HG03135 (cell line): ENCODE measurements around the gene JUP.
"Not testable (repeated sequence)": the region's sequence is repeated elsewhere in the genome, so short reads cannot be mapped to it uniquely, and the experiment has no call there.

Source experiments
- ATAC-seq: cut with Tn5 transposase; IDR thresholded peaks from one replicate; pipeline ENCODE4 v1.9.1; 2021; ENCODE audit warnings: mild to moderate bottlenecking, moderate library complexity; ENCODE audit not compliant: unreplicated experiment

The JUP gene

DNA sequence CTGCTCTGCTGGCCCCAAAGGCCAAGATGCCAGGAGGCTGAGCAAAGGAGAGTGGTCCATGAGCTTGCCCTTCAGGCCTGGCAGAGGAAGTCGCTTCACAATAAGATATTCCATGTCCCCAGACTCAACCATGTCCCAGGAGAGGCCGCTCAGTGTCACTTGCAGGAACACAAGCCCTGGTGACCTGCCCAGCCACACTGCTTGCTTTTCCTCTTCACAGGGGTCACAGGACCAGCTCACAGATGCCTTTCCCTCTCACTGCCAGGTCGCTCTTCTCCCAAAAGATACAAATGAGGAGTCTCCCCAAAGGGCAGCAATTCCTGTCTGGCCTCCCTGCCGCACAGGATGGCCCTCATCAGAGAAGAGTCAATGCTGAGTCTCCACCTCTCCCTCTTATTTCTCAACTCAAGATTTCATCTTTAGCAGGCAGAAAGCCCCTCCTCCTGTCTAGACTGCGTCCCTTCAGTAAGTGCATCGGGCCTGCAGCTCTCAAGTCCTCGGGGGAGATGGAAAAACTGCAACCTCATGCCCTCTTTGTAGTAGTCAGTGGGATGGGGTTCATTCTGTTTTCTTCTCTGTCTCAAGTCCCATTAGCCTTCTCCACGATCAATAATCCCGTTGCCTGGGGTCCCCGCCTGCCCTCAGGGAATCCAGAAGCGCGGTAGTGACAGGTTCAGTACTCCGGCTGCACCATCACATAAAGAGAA, 5.0 kb downstream of the JUP start:
- ATAC-seq, result no peak

DNA sequence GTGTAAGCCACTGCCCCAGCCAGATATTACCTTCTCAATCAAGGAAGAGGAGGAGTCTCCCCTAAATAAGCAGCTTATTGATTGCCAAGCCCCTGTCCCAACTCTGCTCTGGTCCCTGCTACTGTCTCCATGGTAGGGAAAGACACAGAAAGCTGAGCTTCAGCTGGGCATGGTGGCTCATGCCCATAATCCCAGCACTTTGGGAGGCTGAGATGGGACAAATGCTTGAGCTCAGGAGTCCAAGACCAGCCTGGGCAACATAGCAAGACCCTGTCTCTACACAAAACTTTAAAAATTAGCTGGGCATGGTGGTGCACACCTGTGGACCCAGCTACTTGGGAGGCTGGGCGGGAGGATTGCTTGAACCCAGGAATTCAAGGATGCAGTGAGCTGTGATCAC, 6.6 kb downstream of the JUP start:
- ATAC-seq, result no peak

DNA sequence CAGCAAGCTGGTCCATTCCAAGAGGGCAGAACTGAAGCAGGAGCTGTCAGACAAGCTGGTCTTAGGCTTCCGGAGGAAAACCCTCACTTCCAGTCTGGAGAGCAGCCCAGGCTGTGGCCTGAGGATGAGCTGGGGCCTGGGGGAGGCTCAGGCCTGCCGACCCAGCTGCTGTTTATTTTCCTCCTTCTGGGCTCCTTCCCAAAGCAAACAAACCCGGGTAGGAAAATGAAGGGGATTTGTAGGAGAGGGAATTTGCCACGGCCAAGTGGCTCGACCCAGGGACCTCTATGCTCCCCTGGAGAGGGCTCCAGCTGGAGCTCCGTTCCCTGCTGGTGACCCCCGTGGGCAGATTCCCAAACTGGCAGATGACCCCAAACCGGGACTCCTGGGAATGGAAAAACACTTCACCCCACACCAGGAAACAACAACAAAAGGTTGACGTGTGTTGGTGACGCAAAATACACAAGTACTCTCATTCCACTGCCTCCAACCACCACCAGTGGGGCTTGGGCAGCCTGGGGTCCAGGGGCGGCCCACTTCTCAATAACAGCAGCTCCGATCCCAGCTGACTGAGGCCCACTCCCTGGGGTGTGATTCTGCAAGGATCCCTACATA, 8.8 kb downstream of the JUP start:
- no peak for ATAC-seq

DNA sequence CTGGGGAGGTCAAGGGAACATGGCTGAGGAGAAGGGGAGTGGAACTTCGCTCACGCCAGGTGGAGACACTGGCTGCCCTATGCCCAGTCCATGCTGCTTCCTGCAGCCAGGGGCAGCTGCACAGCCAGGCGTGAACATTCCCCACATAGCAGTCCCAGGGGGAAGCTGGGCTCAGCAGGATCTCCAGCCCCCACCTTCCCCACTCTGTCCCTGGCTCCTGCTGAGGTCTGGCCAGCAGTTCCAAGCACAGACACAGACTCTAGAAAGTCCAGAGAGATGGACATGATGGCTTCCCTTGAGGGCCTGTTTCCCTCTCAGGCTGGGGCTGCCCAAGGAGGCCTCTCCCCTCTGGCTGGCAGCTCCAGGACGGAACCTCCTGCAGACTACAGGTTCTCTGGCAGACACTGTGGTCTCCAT, 9.3 kb downstream of the JUP start:
- ATAC-seq, result no peak

DNA sequence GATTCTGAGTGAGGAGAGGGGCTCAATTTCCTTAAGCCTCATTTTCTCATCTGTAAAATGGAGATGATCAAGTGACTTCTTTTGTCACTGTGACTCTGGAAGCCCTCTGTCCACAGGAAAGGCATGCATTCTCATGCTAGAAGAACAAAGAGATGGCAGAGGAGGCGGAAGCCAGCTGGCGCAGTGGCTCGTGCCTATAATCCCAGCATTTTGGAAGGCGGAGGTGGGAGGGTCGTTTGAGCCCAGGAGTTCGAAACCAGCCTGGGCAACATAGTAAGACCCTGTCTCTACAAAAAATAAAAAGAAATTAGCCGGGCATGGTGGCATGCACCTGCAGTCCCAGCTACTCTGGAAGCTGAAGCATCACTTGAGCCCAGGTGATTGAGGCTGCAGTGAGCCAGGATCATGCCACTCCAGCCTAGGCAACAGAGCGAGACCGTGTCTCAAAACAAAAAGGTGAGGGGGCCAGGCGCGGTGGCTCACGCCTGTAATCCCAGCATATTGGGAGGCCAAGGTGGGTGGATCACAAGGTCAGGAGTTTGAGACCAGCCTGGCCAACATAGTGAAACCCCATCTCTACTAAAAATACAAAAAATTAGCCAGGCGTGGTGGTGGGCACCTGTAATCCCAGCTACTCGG, 10.1 kb downstream of the JUP start:
- ATAC-seq, result not testable (repeated sequence)

DNA sequence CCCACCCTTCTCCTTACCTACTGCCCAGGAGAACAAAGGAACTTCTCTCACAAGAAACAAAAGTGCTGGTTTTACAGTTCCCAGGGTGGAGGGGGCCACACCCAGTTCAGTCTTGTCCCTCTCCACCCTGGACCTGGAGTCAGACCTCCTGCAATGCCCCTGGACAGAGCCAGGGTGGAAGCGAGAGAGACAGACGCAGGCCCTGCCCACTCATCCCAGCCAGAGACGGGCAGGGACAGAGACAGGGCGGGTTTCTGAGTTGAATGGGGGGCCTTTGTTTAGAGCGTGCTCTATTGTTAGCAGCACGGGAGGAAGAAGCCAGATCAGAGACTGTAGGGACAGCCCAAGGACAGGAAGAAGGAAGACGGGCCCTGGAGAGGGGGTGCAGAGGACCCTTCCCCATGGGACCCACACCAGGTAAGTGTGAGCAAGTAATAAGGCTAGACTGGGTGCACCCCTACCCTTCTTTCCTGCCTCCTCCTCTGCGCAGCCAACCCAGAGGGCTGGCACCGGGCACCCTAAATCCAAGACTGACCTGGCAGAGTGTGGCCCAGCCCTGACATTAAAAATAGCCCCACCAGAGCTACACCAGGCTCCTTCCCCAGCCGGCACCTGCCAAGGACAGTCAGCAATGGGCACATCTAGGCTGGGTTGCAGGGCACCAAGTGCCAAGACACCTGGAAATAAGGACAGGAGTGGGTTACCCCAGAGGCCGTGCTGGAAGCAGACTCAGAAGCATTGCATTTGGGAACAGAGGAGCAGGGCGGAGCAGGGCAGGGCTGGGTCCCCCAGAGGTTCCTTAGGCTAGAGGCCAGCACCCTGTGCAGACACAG, 10.9 kb downstream of the JUP start:
- ATAC-seq, result no peak

DNA sequence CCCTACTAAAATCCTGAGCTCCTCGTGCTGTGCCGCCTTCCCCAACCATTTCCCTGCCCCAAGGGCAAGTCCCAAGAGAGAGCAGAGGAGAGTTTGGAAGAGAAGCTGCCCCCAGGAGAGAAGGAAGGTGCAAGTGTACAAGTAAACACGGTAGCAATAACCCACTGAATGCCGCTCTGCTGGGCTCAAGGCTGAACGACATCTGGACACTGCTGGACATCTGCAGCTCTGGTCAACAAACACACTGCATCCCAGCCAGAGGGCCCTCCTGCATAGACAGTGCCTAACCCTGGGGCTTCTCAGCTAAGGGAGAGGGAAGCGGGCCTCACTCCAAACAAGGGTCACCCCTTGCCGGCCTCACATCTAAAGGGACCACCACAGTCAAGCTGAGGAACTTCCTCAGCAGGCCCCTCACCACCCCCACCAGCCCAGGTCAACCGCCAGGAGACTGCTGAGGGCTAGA, 12.7 kb downstream of the JUP start:
- no peak for ATAC-seq

DNA sequence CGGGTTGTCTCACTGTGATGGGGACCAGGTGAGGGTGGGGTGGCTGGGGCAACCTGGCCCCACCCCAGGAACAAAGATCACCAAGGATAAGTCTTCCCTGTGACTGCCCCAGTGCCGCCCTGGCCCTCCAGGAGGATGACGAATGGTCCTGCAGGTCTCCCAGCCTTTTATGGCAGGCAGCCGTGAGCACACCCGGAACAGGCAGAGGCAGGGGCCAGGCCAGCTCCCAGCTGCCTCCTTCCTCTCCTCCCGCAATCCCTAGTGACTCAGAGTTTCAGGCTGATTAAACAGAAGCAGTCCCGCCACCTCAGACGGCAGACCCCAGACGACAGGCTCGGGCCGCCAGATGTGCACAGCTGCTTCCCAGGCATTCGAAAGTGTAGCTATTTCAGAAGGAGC, 13.3 kb downstream of the JUP start:
- ATAC-seq, result no peak

DNA sequence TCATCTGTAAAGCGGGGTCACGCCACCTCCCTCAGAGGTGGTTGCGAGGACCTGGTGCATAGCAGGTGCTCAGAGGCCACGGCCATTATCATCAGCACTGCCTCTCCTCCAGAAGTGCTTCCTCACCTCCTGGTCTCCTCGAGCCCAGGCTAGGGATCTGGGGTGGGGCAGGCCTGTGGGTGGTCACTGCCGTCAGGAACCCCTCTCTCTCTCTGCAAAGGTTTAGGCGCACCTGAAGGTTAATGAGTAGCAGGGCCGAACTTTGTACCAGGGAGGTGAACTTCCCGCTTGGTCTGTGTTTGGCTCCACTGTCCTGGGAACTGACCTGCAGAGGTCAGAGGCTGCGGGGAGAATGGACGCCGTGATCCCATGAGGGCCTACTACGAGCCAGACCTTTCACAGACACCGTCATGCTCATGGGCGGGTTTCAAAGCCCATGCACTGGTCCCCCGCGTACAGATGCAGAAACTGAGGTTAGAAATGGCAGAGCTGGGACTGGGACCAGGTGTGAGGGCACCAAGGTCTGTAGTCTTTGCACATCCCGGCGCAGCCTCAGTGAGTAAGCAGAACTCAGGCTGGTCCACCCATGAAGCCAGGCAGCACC, 13.8 kb downstream of the JUP start:
- no peak for ATAC-seq

DNA sequence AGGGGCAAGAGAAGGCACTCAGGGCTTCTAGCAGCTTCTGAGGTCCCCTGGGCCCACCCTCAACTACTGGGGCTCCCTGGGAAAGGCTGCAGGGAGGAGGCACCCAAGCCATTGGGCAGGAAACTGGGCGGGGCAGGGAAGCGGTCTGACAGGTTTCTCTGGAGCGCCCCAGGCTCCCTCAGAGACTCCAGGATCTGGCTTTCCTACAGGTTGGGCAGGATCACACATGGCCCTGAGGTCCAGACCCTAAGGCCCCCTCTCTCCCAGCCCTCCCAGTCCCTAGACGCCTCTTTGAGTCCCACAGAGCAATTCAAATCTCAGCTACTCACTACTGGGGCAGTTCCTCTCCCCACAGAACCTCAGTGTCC, 14.3 kb downstream of the JUP start:
- ATAC-seq, result no peak

DNA sequence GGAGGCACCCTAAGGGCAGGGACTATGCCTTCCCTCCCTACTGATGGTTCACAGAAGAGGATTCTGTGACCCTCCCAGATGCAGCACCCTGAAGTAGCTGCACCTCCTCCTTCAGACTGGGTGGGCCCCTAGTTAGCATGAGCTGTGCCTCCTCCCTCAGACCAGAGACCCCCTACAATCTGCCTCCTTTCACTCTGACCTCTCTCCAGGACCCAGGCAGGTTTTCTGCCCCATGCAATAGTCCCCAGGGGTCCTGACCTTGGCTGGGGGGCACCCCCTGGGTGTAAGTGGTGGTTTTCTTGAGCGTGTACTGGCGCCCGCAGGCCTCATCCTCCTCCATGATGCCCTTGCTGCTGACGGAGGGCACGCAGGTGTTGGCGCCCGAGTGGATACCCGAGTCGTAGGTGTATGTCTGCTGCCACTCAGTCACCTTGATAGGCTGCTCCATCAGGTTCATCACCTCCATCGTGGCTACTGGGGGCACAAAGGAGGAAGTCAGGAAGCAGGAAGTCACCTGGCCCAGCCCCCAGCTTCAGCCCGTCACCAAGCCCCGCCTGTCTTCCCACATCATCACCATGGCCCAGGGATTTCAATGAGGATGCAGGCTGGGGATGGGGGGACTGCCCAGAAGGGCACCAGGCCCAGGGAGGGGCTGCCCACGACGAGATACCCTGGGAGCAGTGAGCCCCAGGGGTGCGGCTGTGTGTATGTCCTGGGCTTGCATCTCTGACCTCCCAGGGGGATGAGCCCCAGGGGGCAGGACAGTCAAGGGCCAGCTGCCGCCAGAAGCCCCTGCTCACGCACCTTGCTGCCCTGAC, 14.9 kb downstream of the JUP start:
- no peak for ATAC-seq

DNA sequence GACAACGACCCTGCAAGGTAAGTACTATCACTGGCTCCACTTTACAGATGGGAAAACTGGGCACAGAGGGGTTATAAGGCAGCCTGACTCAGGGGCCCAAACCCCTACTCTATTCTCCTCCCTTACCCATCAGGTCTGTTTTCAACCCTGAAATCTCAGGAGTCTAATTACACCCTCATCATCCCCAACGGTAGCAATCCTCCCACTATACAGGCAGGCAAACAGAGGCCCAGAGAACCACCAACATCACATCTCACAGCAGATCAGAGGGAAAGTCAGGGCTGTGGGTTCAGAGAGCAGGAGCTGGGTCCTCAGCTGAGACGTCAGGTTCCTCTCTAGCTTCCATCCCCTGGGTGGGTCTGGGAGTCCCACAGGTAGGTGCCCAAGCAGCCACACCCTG, 16.5 kb downstream of the JUP start:
- no peak for ATAC-seq

DNA sequence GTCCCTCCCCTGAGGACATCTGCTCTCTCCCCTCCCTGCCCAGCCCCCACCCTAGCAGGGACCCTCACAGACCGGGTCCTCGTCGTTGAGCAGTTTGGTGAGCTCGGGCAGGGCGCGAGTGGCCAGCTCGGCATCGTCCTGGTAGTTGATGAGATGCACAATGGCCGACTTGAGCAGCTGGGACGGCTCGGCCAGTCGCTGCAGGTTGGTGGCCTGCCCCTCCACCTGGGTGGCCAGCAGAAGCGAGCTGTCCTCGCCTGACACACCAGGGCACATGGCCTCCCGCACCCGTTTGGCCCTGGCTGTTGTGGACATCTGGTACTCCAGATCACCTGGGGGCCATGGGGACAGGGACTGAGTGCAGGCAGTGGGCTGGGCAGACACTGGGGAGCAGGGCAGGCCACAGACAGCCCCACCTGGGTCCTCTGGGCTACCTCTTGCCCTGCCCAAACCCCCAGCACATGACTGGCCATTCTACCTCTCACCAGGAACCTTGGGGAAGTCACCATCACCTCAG, 17.1 kb downstream of the JUP start:
- no peak for ATAC-seq

DNA sequence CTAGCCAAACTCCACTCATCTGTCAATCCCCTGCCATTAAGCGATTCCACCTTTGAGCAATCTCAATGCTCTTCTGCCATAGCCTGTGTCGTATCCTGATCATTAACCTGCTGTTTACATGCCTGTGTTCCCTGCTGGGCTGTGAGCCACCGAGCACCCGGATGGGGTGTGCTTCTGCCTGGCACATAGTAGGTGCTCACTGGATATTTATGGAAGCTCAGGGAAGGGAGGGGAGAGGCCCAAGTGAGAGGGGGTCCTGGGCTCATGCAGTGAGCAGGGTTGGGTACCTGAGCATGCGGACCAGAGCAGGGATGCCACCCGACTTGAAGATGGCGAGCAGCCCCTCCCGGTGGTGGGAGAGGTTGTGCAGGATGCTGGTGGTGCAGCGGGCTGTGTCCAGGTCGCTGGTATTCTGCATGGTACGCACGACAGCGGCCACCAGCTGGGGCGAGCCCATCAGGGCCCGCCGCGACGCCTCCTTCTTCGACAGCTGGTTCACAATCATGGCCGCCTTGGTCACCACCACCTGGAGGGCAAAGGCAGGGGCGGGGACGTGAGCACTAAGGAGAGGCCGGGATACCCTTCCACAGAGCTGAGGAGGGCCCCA, 17.7 kb downstream of the JUP start:
- ATAC-seq, result no peak

DNA sequence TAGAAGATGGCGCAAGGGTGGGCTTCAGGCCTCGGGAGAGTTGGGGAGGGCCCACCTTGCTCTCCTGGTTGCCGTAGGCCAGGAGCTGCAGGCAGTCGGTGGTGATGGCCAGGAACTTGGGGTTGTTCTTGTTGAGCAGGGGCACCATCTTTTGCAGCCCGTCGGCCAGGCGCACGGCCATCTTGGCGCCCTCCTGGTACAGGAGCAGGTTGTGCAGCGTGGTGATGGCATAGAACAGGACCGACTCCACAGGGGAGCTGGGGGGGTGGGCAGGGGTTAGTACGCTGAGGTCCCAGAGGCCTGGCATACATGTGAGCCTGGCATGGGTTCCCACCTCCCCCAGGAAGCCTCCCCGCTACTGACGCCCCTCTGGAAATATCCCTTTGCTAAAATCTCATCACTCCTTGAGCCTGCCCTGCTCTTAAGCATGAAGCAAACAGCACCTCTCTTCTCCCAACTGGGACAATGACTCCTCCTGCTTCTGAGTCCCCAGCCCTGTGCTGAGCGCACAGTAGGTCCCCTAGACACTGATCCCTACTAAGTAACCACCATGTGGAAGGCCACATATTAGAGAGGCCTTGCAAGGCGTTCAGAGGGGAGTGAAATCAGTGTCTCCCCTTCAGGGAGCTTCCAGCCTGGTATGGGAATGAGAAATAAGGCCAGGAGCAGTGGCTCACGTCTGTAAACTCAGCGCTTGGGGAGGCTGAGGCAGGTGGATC, 19.0 kb downstream of the JUP start:
- ATAC-seq, result no peak

DNA sequence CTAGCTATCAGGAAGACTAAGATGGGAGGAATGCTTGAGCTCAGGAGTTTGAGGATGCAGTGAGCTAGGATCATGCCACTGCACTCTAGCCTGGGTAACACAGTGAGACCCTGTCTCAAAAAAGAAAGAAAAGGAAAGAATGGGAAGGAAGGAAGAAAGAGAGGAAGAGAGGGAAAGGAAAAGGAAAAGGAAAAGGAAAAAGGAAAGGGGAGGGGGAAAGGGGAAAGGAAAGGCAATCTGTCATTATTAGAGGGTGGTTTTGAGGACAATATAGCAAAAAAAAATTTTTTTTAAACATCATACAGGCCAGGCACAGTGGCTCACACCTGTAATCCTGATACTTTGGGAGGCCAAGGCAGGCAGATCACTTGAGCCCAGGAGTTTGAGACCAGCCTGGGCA, 20.4 kb downstream of the JUP start:
- no peak for ATAC-seq

DNA sequence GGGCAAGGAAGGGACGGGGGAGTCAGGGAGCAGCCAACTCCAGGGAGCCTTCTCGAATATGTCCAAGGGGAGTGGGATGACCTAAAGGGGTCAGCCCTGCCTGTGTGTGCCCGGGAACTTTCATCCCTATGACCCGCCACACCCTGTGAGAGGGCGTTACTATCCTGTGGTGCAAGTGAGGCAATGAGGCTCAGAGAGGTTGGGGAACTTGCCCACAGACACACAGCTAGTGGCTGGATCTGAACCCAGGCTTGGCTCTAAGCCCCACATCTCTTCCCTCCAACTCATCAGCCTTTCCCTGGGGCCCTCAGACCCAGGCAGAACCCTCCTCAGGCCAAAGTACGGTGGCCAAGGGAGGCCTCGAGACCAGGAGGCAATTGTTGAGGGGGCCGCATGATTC, 23.2 kb downstream of the JUP start:
- no peak for ATAC-seq

DNA sequence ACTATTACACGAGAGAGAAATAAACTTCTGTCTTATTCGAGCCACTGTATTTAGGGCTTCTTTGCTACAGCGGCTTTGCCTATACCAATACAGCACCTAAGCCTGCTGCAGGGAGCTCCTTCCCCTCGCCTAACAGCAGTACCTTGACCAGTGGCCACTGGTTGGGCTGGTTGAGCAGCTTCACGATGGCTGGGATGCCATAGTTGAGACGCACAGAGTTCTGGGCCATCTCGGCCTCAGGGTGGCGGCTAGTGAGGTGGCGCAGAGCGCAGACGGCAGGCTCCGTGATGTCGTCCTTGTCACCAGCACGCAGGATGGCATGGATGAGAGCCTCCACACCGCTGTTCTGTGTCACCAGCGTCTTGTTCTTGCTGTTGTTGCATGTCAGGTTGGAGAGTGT, 23.7 kb downstream of the JUP start:
- ATAC-seq, result no peak

DNA sequence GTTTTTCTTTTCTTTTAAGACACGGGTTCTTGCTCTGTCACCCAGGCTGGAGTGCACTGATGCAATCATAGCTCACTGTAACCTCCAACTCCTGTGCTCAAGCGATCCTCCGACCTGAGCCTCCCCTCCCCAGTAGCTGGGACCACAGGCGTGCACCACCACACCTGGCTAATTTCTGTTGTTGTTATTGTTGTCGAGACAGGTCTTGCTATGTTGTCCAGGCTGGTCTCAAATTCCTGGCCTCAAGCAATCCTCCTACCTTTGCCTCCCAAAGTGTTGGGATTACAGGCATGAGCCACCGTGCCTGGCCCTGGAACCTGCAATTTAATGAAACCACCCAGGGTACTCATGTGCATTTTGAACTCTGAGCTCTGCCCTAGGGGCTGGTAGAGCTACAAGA, 24.1 kb downstream of the JUP start:
- no peak for ATAC-seq
